OCI-M1 (cell line): Measurements from ENCODE around the gene KIF26B.
A peak's percentile ranks its signal among the peaks of the same experiment; 100 is the strongest.

Experiments used
- DNase-seq: peaks from one replicate; lab custom pipeline; 2025; lab: John Stamatoyannopoulos, UW

KIF26B gene

DNA sequence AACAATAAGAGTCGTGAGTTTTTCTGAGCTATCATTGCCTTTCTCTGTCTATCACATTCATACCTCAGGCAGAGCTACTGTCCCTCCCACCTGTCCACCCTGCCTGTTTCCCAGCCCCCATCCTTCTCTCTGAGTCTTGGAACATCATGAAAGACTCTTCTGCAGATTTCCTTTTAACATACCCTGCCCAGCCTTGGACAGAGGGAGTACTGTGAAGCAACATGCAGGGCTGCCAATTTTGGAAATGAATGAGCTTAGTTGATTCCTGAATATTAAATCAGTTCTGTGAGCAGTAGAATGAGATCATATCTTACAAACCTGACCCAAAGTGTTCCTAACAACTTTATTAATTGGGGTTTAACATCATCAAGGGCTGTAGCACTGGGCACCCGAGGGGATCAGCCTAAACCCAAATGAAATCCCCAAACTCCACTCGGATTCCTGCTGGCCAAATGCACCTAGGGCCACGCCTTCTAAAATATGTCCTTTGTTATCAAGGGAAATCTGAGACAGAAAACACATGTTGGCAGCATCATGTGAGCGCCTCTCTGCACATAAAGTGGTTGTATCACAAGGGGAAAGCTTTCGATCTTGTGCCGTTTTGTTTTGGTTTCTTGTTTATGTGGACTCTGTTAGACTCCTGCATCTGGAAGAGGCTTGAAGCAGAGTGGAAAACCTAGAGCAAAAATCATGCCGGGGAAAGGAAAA lies 357.6 kb downstream of the KIF26B start:
- no peak for DNase-seq

DNA sequence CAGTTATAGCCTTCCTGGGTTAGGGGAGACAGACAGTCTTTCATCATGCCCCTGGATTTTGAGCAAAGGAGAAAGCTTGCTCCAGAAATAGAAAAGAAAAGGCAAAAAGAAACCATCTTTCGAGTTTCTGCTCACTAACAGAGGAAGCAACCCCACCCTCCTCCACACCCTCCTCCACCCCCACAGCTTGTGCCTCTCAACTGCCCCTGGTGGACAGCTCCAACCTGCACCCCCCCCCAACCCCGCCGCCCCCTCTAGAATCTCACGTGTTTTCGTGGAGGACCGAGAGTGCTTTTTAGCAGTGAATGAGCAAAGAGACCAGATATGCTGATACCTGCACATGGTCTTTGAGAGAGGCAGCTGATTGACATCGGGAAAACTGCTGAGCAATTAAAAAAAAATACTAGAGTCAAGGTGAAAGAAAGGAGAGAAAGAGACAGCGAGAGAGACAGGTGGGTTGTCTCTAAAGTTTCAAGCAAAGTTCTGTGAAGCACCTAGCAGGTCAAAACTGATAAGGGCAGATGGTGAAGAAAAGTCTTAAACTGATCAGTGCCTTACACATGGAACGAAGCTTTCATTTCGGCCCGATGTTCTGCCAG lies 358.3 kb downstream of the KIF26B start:
- DNase-seq: peak; percentile 7

DNA sequence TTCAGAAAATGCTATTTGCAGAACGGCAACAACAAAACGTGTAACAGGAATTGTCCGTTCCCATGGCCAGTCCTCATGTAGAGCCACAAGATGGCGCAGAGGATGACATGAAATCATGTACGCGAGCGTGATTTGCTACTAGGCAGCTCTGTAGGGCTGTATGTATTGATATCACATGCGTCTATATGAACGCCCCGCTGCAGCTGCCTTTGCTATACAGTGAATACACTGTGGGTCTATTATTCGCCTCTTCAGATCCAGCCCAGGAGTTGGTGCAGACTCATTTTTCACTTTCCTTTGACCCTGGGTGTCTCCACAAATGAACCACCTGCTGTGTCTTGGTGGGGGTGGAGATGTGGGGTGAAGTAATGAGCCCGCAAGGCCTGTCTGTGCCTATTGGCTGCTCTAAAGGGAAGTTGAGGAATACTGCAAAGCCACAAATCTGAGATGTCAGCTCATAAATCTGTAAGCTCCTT lies 361.5 kb downstream of the KIF26B start:
- peak; percentile 37 for DNase-seq

DNA sequence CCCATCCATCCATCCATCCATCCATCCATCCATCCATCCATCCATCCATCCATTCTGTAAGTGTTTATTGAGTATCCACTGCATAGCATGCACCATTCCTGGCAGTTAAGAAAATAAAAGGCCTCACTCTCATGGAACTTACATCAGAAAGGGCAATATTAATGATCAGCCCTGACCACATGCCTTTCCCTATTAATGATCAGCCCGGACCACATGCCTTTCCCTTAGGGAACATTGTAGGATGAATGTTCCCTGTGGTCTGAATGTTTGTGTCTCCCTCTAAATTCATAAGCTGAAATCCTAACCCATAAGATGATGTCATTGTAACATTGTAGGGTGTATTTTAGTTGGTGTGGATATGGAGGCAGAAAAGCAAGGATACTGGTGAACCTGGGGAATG lies 365.8 kb downstream of the KIF26B start:
- DNase-seq: no peak

DNA sequence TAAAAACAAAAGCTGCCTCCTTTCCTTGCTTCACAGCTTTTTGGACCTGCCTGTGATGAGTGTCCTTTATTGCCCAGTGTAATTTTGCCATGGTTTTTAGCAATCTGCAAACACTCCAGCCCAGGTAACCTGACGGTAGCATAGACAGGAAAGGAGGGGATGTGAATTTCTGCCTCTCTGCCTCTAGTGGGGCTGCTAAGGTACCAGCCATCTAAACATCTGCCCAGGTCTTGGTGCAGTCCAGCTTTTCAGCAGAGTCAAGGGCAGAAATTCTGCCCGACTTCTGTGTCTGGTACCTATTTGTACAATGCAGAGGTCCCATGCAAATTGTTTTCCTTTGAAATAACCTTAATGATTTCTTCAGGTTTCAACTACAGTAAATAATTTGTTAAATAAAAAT lies 371.4 kb downstream of the KIF26B start:
- no peak for DNase-seq

DNA sequence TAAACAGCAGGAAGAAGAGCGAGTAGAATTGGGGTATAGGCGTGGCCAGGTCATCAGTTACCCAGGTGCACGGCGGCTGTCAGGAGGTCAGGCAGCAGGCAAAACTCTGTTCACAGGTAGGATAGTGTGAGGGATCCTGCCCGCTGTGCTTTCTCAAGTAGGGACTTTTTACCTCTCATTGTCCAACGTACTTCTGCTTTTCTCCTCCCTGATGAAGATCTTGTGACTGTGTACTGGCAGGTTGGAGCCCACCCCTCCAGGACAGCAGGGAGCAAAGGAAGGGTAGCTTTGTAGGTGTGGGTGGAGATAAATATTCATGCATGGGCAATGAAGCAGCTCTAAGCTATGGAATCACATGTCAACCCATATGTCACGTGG lies 373.5 kb downstream of the KIF26B start:
- DNase-seq: no peak

DNA sequence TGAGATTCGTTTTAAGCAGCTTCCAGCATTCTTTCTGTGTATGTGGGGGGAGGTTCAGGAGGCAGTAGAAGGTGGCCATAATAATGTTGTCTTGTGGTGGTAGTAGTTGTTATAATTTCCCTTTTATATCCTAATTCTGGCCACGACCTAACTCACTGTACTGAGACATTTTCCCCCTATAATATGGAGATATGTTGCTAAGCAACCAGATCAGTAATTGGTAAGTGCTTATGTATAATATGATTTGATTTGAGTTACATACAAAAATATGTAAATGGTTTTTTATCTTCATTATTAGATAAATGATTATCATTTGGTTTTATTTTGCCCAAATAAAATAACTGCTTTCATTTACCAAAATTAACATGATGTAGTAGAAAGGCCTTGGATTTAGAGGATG lies 376.2 kb downstream of the KIF26B start:
- DNase-seq: no peak

DNA sequence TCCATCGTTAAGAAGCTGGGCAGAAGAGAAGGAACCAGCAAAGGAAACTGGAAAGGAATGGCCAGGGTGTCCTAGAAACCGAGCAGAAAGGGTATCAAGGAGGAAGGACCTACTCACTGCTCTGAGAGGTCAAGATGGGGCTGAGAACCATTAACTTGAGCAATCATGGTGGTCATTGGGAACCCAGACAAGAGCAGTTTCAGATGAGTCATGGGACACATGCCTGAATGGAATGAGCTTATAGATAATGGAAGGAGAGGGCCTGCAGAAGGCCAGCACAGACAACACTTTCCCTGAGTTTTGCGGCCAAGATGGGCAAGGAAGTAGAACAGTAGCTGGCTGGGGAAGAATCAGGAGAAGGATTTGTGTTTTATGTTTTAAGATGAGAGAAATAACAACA lies 383.2 kb downstream of the KIF26B start:
- no peak for DNase-seq

DNA sequence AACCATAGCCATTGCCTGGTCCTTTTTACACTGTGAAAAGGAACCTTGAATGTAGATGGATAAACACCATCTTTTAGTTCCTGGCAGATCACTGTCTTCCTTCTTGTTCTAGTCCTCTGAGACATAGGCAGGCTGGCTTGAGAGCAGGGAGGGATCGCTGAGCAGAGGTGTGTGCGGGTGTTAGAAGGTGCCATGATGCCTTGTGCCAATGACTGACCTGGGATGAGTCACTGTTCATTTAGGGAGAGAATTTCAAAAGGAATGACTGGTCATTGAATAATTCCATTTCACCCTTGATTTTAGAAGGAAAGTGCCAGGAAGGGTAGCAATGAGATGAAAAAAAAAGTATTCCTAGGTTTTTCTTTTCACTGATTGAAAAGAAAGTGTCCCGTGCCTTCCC lies 383.9 kb downstream of the KIF26B start:
- no peak for DNase-seq

DNA sequence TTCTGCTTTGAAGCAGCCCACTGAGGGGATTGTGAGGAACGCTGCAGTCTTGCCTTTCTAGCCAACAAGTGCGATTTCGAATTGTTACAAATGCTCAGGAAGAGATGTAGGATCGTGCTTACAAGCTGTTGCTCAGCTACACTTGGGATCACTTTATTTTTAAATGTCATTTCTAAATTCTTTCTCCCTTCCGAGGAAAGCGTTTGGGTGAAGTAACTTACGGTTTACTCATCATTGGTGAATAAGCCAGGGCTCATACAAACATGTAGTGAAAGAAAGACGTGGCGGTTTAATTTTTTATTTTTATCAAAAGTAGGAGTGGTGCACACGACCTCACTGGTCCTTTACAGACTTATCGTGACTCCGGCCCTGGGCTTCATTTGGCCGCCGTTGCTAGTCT lies 386.6 kb downstream of the KIF26B start:
- DNase-seq: no peak

DNA sequence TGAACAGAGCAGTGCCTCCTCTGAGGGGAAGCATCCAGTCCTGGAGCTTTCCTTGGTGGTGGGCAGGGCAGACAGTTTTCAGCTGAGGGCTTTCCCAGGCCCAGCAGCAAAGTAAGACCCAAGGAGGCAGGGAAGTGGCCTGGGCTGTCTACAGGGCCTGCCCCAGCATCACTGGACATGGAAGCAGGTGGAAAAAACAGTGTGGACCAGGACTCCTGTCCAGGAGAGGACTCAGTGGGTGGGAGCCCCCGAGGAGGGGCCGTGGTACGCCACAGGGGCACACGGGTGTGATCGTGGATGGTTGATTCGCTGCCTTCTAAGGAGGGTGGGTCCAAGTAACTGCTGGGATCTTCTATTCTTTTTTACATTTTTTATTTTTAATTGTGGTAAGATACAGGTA lies 387.6 kb downstream of the KIF26B start:
- no peak for DNase-seq

DNA sequence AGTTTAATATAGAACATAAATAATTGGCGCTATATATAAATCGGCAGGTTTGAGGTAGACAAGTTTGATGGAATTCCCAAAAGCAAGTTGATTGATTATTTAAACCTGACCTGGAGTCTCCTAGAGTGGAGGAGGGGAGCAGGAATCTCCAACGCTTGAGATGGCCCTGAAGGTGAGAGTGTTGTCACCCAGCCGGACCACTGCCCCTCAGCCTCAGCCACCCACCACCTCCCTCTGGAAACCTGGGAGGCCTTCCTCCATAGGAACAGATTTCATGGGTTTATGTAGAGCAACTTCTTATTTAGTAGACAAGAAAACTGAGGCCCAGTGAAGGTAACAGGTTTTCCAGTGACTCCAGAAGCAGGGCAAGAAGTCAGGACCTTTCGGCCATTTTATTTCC lies 389.5 kb downstream of the KIF26B start:
- DNase-seq: no peak

DNA sequence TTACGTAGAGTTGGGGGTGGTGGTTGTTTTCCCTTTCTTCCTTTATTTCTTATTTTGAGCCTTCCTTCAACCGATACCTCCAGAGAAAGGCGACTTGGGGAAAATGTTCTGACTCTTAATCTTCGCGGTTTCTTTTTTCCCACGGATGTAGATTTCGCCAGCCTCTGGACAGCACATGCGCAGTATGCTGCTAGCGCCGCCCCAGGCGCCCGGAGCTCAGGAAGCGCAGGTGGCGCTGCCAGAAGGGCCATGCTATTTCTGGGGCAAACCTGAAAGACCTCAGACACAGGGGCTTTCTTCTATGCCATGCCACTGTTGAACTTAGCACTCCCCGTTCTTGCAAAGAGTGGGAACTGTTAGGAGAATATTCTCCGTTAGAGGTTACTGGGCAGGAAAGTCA lies 392.1 kb downstream of the KIF26B start:
- no peak for DNase-seq

DNA sequence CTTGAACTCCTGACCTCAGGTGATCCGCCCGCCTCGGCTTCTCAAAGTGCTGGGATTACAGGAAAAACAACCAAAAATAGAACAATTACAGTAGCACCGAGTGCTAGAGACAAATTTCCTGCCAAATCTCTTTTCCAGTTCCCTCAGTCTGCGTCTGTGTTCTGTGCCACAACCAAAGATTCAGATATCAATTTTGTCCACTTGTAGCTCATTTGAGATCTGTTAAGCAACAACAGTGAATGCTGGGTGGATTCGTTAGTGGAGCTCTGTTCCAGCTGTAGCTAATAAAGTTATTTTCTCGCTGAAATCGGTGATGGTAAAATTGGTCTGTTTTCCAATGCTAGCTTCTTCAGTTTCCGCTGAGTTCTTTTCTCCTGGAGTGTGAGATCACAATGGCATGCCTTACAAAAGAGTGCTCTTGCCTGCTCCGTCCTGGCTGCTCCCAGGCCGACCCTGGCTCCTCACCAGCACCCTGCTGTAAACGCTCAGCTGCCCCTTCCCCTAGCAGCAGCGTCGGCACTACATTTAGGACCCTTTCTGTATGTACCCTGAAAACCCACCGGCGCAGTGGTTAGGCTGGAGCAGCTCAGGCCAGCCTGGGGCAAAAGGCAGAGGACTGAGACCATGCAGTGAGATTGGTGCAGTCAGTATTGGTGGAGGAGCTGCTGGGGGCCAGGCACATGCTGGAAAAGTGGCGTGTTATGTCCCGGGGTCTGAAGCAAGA lies 395.4 kb downstream of the KIF26B start:
- no peak for DNase-seq

DNA sequence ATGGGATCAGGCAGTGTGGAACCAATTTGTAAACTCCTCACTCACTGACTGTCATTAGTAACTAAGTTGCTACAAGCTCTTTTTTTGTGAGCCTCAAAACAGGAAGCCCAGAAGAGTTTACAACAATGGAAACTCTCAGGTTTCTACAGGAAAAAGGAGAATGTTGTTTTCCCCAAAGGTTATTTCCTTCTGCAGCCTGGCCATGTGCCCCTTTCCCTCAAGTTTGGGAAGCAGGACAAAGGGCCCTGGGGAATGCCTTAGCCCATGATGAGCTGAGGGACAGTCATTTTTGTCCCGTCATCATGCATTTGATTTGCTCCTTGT lies 395.9 kb downstream of the KIF26B start:
- no peak for DNase-seq

DNA sequence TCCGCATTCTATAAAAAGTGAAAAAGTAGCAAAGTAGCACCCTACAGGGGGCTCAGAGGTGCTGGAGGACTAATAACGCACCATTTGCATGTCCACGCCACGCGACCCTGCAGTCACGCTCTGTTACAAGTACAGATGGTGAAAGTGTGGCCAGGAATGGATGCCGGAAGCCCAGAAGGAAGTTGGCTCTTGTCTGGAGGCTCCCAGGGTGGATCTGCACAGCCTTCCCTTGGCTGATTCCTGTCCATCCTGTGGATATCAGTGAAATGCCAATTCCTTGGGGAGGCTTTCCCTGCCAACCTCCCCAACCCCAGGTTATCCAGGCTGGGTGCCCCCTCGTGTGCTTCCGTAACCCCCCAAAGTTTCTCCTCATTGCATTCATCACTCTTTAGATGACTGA lies 396.8 kb downstream of the KIF26B start:
- no peak for DNase-seq

DNA sequence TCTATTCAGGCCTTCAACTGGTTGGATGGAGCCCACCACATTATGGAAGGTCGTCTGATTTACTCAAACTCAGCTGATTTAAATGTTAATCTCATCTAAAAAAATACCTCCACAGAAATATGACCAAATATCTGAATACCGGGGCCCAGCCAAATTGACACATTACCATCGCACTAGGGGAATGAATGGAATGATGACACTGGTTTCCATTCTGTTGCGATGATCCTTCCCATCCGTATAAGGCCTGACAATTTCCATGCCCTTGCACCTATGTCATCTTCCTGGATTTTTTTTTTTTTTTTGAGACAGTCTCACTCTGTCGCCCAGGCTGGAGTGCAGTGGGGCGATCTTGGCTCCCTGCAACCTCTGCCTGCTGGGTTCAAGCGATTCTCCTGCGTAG lies 397.5 kb downstream of the KIF26B start:
- DNase-seq: no peak

DNA sequence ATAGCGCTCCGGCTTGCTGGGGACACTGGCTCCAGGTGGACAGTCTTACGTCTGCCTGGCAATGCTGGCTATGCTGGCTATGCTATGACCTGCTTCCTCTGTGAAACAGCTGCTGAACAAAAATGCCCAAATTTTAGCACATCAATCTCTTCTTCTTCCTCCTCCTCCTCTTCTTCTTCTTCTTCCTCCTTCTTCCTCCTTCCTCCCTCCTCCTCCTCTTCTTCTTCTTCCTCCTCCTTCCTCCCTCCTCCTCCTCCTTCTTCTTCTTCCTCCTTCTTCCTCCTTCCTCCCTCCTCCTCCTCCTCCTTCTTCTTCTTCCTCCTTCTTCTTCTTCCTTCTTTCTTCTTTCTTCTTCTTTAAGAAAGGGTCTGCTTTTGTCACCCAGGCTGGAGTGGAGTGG lies 401.3 kb downstream of the KIF26B start:
- no peak for DNase-seq

DNA sequence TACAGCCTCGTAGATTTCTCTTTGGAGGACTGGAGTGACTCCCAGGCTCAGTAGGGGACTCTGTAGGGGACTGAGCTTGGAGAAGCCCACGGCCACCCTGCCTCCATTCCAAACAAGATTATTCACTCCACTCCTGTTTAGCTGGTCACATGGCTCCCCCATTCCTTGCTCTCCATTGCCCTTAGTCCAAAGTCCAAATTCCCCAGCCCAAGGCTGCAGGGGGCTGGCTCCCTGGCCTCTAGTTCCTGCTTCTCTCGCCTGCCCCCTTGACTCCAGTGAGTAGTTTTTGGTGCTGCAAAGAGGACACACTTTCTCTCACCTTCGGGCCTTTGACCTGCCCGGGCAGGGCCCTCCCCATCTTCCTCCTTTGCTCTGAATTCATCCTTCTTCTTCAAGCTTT lies 403.3 kb downstream of the KIF26B start:
- no peak for DNase-seq

DNA sequence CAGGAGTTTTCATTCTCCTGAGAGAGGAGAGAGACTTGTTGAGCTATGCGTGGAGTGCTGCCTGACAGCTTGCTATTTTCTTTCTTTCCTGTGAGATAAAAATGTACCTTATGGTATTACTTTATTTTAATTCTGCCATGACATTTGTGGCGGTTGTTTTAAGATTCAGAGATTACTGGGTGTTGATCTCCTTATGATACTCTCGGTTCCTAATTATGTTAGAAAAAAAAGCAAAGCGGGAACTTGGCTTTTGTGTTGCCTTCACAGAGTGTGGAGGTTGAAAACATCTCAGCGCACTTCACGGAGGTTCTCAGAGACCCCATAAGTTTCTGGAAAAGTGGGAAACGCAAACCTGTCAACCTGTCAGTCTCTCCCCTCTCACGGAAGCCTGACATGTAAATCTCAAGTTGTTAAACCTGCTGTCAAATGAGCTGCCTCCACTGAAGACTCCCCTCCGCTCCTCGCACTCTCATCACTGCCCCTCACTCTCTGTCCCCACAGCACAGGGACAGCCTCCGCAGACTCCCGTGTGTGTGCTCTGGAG lies 405.6 kb downstream of the KIF26B start:
- no peak for DNase-seq

DNA sequence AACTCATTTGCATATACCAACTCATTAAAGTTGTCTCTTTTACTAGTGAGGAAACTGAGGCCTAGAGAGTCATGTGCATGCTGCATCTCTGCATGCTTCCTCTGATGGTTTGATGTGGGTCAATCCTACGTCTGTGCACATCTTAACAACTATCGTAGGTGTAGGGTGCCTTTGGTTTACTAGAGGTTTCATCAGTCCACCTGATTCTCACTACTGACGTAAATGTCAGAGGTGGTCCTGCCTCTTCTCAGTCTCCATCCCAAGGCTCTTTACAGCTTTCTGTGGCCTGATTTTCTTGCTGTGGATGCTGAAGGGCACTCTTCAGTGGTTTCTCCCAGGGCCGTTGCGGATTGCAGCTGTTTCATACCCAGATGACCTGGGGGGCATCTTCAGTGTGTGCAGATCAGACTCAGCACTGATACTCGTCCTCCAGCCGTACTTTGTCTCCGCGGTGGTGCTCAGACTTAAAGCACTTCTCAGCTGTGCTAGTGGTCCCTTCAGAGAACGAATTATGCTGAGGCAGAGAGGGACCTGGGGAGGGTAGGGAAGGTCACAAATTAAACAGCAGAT lies 407.0 kb downstream of the KIF26B start:
- no peak for DNase-seq

DNA sequence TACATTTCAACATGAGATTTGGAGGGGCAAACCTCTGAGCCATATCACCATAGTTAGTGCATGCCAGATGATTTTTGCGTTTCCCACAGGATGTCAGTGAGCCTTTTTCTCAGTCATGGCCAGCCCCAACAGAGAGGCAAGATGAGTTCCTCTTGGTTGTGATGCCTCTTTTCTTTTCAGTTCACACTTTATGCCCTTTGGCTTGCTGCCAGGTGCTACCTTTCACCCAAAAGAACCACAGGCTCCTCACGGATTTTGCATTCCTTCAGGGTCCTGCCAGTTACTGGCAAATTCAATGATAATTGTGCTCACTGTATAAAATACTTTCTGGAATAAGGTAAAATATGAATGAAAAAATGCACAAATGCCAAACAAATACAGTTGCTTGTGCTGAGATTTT lies 411.3 kb downstream of the KIF26B start:
- DNase-seq: no peak

DNA sequence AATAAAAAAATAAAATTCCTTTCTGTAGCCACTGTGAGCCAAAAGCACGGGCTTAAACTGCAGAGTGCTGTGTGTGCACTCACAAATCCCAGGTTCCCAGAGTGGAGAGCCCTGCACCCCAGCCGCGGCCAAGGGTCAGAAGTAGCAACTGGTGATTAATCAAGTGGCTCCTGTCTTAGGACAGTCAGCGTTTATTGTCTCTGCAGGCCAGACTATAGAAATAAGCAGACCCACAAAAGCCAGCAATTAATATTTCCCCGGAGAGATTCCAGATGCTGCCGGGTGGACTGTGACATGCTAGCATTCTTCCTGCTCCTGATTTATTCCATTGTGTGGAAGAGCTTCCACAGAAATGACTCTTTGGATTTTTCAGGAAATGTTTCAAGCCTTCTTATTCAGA lies 412.2 kb downstream of the KIF26B start:
- DNase-seq: no peak
